Measurements from ENCODE around the gene CALCOCO2.

- TF ChIP-seq, protein P1, sequence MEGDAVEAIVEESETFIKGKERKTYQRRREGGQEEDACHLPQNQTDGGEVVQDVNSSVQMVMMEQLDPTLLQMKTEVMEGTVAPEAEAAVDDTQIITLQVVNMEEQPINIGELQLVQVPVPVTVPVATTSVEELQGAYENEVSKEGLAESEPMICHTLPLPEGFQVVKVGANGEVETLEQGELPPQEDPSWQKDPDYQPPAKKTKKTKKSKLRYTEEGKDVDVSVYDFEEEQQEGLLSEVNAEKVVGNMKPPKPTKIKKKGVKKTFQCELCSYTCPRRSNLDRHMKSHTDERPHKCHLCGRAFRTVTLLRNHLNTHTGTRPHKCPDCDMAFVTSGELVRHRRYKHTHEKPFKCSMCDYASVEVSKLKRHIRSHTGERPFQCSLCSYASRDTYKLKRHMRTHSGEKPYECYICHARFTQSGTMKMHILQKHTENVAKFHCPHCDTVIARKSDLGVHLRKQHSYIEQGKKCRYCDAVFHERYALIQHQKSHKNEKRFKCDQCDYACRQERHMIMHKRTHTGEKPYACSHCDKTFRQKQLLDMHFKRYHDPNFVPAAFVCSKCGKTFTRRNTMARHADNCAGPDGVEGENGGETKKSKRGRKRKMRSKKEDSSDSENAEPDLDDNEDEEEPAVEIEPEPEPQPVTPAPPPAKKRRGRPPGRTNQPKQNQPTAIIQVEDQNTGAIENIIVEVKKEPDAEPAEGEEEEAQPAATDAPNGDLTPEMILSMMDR (IDR thresholded peaks at IDR 0.05): no peak
- TF ChIP-seq POLR2A (IDR thresholded peaks at IDR 0.05): no peak
These were observed 72.6 kb downstream of the CALCOCO2 start for GRCh38 chr17:48903401-48903800.

All from tibial nerve (tissue), 3 donors.